BLaER1 (cell line): Measurements from ENCODE around the gene DLEU7.

ENCODE experiments used
- H3K27ac ChIP-seq: shearing (Covaris generic); formaldehyde crosslinking; 2 replicates; pipeline ENCODE4 v1.8.1; 2022
- H3K27me3 ChIP-seq: shearing (Covaris generic); formaldehyde crosslinking; 2 replicates; pipeline ENCODE4 v1.8.1; 2022
- H3K36me3 ChIP-seq: shearing (Covaris generic); formaldehyde crosslinking; 2 replicates; pipeline ENCODE4 v1.8.1; 2022
- H3K4me1 ChIP-seq: shearing (Covaris generic); formaldehyde crosslinking; 2 replicates; pipeline ENCODE4 v1.8.1; 2022
- H3K4me2 ChIP-seq: shearing (Covaris generic); formaldehyde crosslinking; 2 replicates; pipeline ENCODE4 v1.8.1; 2022
- H3K4me3 ChIP-seq: shearing (Covaris generic); formaldehyde crosslinking; 2 replicates; pipeline ENCODE4 v1.8.1; 2022
- H3K9ac ChIP-seq: shearing (Covaris generic); formaldehyde crosslinking; 2 replicates; pipeline ENCODE4 v1.8.1; 2022
- H3K9me3 ChIP-seq: shearing (Covaris generic); formaldehyde crosslinking; 2 replicates; pipeline ENCODE4 v1.8.1; 2022
- H4K20me1 ChIP-seq: shearing (Covaris generic); formaldehyde crosslinking; 2 replicates; pipeline ENCODE4 v1.8.1; 2022
- Cebpa-rat ChIP-seq: shearing (Covaris generic); IDR thresholded peaks from 2 replicates; pipeline ENCODE4 v1.8.1; 2022

Gene DLEU7

GRCh38 chr13:50873991-50874390, 30.5 kb upstream of the DLEU7 start:
- H3K27me3 ChIP-seq: no peaks in the 10 kb centered on the region
- H3K27ac ChIP-seq: no peak overlapping the region
- no peaks in the 10 kb centered on the region for H4K20me1 ChIP-seq
- no peak overlapping the region for H3K9ac ChIP-seq
- no peak for TF ChIP-seq Cebpa-rat
- no peak overlapping the region for H3K4me3 ChIP-seq
- 0 out of 2 replicates have a peak, but pooled peaks cover 10% of the 10 kb centered on the region for H3K9me3 ChIP-seq
- H3K36me3 ChIP-seq: no peaks in the 10 kb centered on the region
- H3K4me2 ChIP-seq: no peak overlapping the region
- H3K4me1 ChIP-seq: no peaks in the 10 kb centered on the region

- no peak for TF ChIP-seq Cebpa-rat
- no peaks in the 10 kb centered on the region for H3K4me1 ChIP-seq
Observed at GRCh38 chr13:50873467-50873866, 30.0 kb upstream of the DLEU7 start.

GRCh38 chr13:50871405-50871804, 27.9 kb upstream of the DLEU7 start:
- no peaks in the 10 kb centered on the region for H3K36me3 ChIP-seq

More at GRCh38 chr13:50873467-50873866, 30.0 kb upstream of the DLEU7 start:
- no peak overlapping the region for H3K27ac ChIP-seq
- H3K4me2 ChIP-seq: no peak overlapping the region
- no peaks in the 10 kb centered on the region for H3K36me3 ChIP-seq
- H3K9ac ChIP-seq: no peak overlapping the region
- no peak overlapping the region for H3K4me3 ChIP-seq
- no peaks in the 10 kb centered on the region for H3K27me3 ChIP-seq
- H3K9me3 ChIP-seq: 0 out of 2 replicates have a peak, but pooled peaks cover 10% of the 10 kb centered on the region
- H4K20me1 ChIP-seq: no peaks in the 10 kb centered on the region

DNA sequence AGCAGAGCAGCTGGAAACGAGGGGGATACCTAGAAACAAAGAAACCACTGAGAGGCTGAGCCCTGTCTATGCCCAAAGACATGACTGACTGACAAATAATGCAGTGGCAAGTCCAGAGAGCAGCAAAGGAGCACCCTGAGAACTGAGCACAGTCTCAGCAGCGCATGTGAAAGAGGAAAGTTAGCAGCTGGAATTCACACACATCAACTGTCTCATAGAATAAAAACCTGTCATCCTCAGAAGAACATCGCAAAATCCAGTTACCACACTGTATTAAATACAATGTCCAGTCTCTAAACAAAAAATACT, 24.1 kb upstream of the DLEU7 start:
- Histone ChIP-seq H3K9me3 (peaks cover 7% of the 10 kb centered on the region; the same call in 1 of the 2 replicates), H3K9ac (no peak overlapping the region), H3K4me1 (0 out of 2 replicates have a peak, but pooled peaks cover 4% of the 10 kb centered on the region), H3K27me3 (no peaks in the 10 kb centered on the region), H3K4me3 (no peak overlapping the region), H3K4me2 (no peak overlapping the region), H4K20me1 (no peaks in the 10 kb centered on the region), H3K36me3 (no peaks in the 10 kb centered on the region), H3K27ac (no peak overlapping the region)
- TF ChIP-seq Cebpa-rat: no peak

More at GRCh38 chr13:50871405-50871804, 27.9 kb upstream of the DLEU7 start:
- Histone ChIP-seq H3K9ac (no peak overlapping the region), H3K4me2 (no peak overlapping the region), H3K27me3 (no peaks in the 10 kb centered on the region), H3K4me3 (no peak overlapping the region), H3K4me1 (no peaks in the 10 kb centered on the region), H3K9me3 (0 out of 2 replicates have a peak, but pooled peaks cover 10% of the 10 kb centered on the region), H4K20me1 (no peaks in the 10 kb centered on the region), H3K27ac (no peak overlapping the region)
- no peak for TF ChIP-seq Cebpa-rat

GRCh38 chr13:50866817-50867636, 23.5 kb upstream of the DLEU7 start:
- no peak overlapping the region for H3K4me3 ChIP-seq

GRCh38 chr13:50864492-50864891, 21.0 kb upstream of the DLEU7 start:
- no peaks in the 10 kb centered on the region for H3K27me3 ChIP-seq
- TF ChIP-seq Cebpa-rat: no peak
- no peaks in the 10 kb centered on the region for H3K36me3 ChIP-seq
- no peak overlapping the region for H3K4me3 ChIP-seq
- no peak overlapping the region for H3K9ac ChIP-seq
- H3K4me1 ChIP-seq: 0 out of 2 replicates have a peak, but pooled peaks cover 4% of the 10 kb centered on the region
- no peaks in the 10 kb centered on the region for H4K20me1 ChIP-seq
- no peak overlapping the region for H3K27ac ChIP-seq
- H3K9me3 ChIP-seq: peaks cover 31% of the 10 kb centered on the region
- H3K4me2 ChIP-seq: no peak overlapping the region

More at GRCh38 chr13:50866817-50867636, 23.5 kb upstream of the DLEU7 start:
- Histone ChIP-seq H3K9me3 (peaks cover 11% of the 10 kb centered on the region; the same call in 1 of the 2 replicates), H4K20me1 (no peaks in the 10 kb centered on the region), H3K4me2 (no peak overlapping the region), H3K27me3 (no peaks in the 10 kb centered on the region), H3K9ac (no peak overlapping the region), H3K36me3 (no peaks in the 10 kb centered on the region), H3K27ac (no peak overlapping the region), H3K4me1 (0 out of 2 replicates have a peak, but pooled peaks cover 4% of the 10 kb centered on the region)
- no peak for TF ChIP-seq Cebpa-rat

GRCh38 chr13:50855681-50856080, 12.2 kb upstream of the DLEU7 start:
- H3K4me2 ChIP-seq: no peak overlapping the region
- H3K9me3 ChIP-seq: peaks cover 63% of the 10 kb centered on the region
- H3K9ac ChIP-seq: no peak overlapping the region
- no peaks in the 10 kb centered on the region for H4K20me1 ChIP-seq
- no peaks in the 10 kb centered on the region for H3K4me1 ChIP-seq
- H3K27me3 ChIP-seq: no peaks in the 10 kb centered on the region
- no peak overlapping the region for H3K27ac ChIP-seq
- TF ChIP-seq Cebpa-rat: no peak
- peaks cover 17% of the 10 kb centered on the region for H3K36me3 ChIP-seq
- no peak overlapping the region for H3K4me3 ChIP-seq

- H3K27ac ChIP-seq: no peak overlapping the region
- H3K36me3 ChIP-seq: no peaks in the 10 kb centered on the region
- H3K27me3 ChIP-seq: no peaks in the 10 kb centered on the region
- H3K9ac ChIP-seq: no peak overlapping the region
- no peak for TF ChIP-seq Cebpa-rat
- H4K20me1 ChIP-seq: no peaks in the 10 kb centered on the region
- H3K4me3 ChIP-seq: no peak overlapping the region
- no peak overlapping the region for H3K4me2 ChIP-seq
- H3K9me3 ChIP-seq: peaks cover 15% of the 10 kb centered on the region
- peaks cover 12% of the 10 kb centered on the region for H3K4me1 ChIP-seq
Observed at GRCh38 chr13:50850445-50850844, 7.0 kb upstream of the DLEU7 start.

DNA sequence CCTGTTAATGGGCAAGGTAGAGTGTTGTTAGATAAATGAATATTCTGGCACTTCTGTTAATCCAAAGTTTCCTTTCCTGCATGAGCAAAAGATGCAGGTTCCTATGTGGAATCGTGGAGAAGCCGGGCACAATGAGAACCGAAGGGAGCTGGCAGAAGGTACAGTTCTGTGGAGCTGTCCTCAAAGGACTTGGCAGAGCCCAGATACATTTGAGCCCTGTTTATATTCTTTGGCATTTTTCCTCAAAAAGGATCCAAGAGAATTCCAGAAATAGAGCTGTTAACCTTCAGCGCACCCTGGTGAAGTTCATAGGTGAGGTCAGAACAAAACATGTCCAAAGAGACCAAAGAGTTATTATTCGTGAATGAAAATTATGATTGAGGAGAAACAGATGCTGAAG, 4.0 kb upstream of the DLEU7 start:
- no peak overlapping the region for H3K4me2 ChIP-seq
- peaks cover 12% of the 10 kb centered on the region for H3K4me1 ChIP-seq
- H4K20me1 ChIP-seq: no peaks in the 10 kb centered on the region
- no peak overlapping the region for H3K27ac ChIP-seq
- peaks cover 16% of the 10 kb centered on the region for H3K36me3 ChIP-seq
- no peak overlapping the region for H3K4me3 ChIP-seq
- peaks cover 21% of the 10 kb centered on the region for H3K9me3 ChIP-seq
- no peak overlapping the region for H3K9ac ChIP-seq
- no peaks in the 10 kb centered on the region for H3K27me3 ChIP-seq
- TF ChIP-seq Cebpa-rat: no peak

GRCh38 chr13:50846861-50847475, 3.5 kb upstream of the DLEU7 start:
- Histone ChIP-seq H3K27ac (no peak overlapping the region), H3K4me1 (peaks cover 12% of the 10 kb centered on the region), H3K9me3 (peaks cover 21% of the 10 kb centered on the region), H3K4me2 (peak overlapping the region; percentile 26; the same call in 1 of the 2 replicates), H3K4me3 (no peak overlapping the region), H3K36me3 (peaks cover 16% of the 10 kb centered on the region), H4K20me1 (no peaks in the 10 kb centered on the region), H3K9ac (no peak overlapping the region), H3K27me3 (no peaks in the 10 kb centered on the region)
- no peak for TF ChIP-seq Cebpa-rat
